Measurements from ENCODE around the gene PTPN2. TPM values are rescaled to one million over a fixed set of nuclear protein-coding genes. Genes with fewer than 3 reads are reported as not detected.

The PTPN2 gene
- total and polyA plus RNA-seq, 2 experiments from 2014 or later: 49.9 to 65.5 TPM

- no peak for TF ChIP-seq ZNF462 (CRISPR knock-in tag; IDR thresholded peaks at IDR 0.05)
Measured at GRCh38 chr18:12921178-12921577, 37.1 kb upstream of the PTPN2 start (continued).

- Histone ChIP-seq H3F3A (replicated peaks; ENCODE audit: low read depth) (0 out of 2 replicates have a peak, but pooled peaks cover 3% of the 10 kb centered on the region), H3K4me3 (peak overlapping the region; percentile 65), H4K20me1 (replicated peaks; ENCODE audit: insufficient read depth) (no peaks in the 10 kb centered on the region), H3K36me3 (ENCODE audit: insufficient read depth) (no peaks in the 10 kb centered on the region), H3K9me2 (ENCODE audit: insufficient read depth) (no peaks in the 10 kb centered on the region; the same call in 1 of the 2 replicates), H3K4me2 (peak overlapping the region; percentile 86), H2AFZ (peak overlapping the region; percentile 99), H3K27ac (ENCODE audit: low read depth) (no peak overlapping the region), H3K79me2 (replicated peaks; ENCODE audit: insufficient read depth) (no peaks in the 10 kb centered on the region), H3K4me1 (ENCODE audit: insufficient read depth) (peaks cover 5% of the 10 kb centered on the region), H3K27me3 (ENCODE audit: insufficient read depth) (peaks cover 50% of the 10 kb centered on the region)
- H3K27me3 Mint-ChIP-seq (ENCODE audit: insufficient read depth, low read depth, poor library complexity): peaks cover 6% of the 10 kb centered on the region
- DNase-seq (ENCODE audit: low spot score): peak; percentile 80
- no peaks in the 10 kb centered on the region for H3K9me3 Mint-ChIP-seq
- no peaks in the 10 kb centered on the region for H3K4me1 Mint-ChIP-seq
- no peak overlapping the region for H3K27ac Mint-ChIP-seq
- peak overlapping the region; percentile 58; the same call in 2 of the 3 replicates for H3K4me3 Mint-ChIP-seq
- H3K36me3 Mint-ChIP-seq (ENCODE audit: low read depth): no peaks in the 10 kb centered on the region
- ATAC-seq: peak; percentile 65
- TF ChIP-seq POLR2AphosphoS5 (IDR thresholded peaks at IDR 0.05; ENCODE audit: low read depth): no peak
- TF ChIP-seq ZNF114 (CRISPR knock-in tag; IDR thresholded peaks at IDR 0.05): no peak
- TF ChIP-seq ZNF462 (CRISPR knock-in tag; IDR thresholded peaks at IDR 0.05): no peak
- TF ChIP-seq CREB1 (CRISPR knock-in tag; IDR thresholded peaks at IDR 0.05; ENCODE audit: low read depth): no peak
Measured at GRCh38 chr18:12911929-12912703, 28.1 kb upstream of the PTPN2 start.

All from GM23338 (cell line).